HepG2 (cell line): ENCODE measurements around the gene PRKAR2B. TPM values are rescaled to one million over a fixed set of nuclear protein-coding genes. Genes with fewer than 3 reads are reported as not detected.

Experiments
- ATAC-seq: fragments of 200-7000 bp; cut with Tn5 transposase; 3 replicates; pipeline ENCODE4 v1.9.1; 2020; ENCODE audit warnings: mild to moderate bottlenecking, moderate library complexity
- BruUV-seq: library from RNA; stranded (reverse); fragments of 400-500 nt; replicated peaks from 2 replicates; lab custom pipeline; 2021; lab: Mats Ljungman, UMichigan
- CTCF ChIA-PET: fragments of 300-600 bp; formaldehyde crosslinking; extraction: SDS; loops from one replicate; lab custom pipeline; 2021; ENCODE audit warnings: low total read pairs, inconsistent platforms, low intra/inter-chr PET ratio; lab: Yijun Ruan, JAX
- POLR2A ChIA-PET: fragments of 350-600 bp; sonication (Branson Sonifier 250); formaldehyde crosslinking; loops from one replicate; lab custom pipeline; 2020; ENCODE audit warnings: antibody characterized with exemption, inconsistent platforms; lab: Yijun Ruan, JAX
- DNase-seq: peaks from one replicate; pipeline ENCODE4 v3.0.0-alpha.2; 2015; ENCODE audit warnings: low spot score
- FAIRE-seq: peaks from 3 replicates; lab custom pipeline; 2011; peaks lifted over from hg19 to GRCh38; lab: Jason Lieb, UNC
- H2AFZ ChIP-seq: one replicate; pipeline ENCODE4 v1.6.1; 2011; ENCODE audit warnings: low read length, inconsistent platforms
- H3K27ac ChIP-seq: fragments of 300-600 bp; 3 replicates; pipeline ENCODE4 v1.8.0; 2011; ENCODE audit warnings: mixed run types, mild to moderate bottlenecking, mixed read lengths, low read length, inconsistent platforms; ENCODE audit not compliant: insufficient read depth; ENCODE audit errors: extremely low read length
- H3K27me3 ChIP-seq, 2 experiments: fragments of 200-600 bp in 1 of 2; 2 replicates in 1 of 2; 3 replicates in 1 of 2; pipeline versions ENCODE4 v1.6.0 to v1.8.0; 2011; ENCODE audit warnings: low read length in 2 of 2, mild to moderate bottlenecking in 2 of 2, moderate library complexity in 2 of 2, inconsistent platforms in 1 of 2; ENCODE audit not compliant: insufficient read depth in 2 of 2, control insufficient read depth in 1 of 2
- H3K36me3 ChIP-seq, 2 experiments: fragments of 200-600 bp in 1 of 2; replicated peaks in 1 of 2; 2 replicates in 1 of 2; 3 replicates in 1 of 2; pipeline versions ENCODE4 v1.5.1 to v1.8.0; 2011; ENCODE audit warnings: low read length in 2 of 2, inconsistent platforms in 1 of 2; ENCODE audit not compliant: insufficient read depth in 2 of 2, control insufficient read depth in 1 of 2
- H3K4me1 ChIP-seq: 2 replicates; pipeline ENCODE4 v1.5.1; 2012; ENCODE audit warnings: low read length, inconsistent platforms; ENCODE audit not compliant: insufficient read depth
- H3K4me2 ChIP-seq: 2 replicates; pipeline ENCODE4 v1.6.0; 2011; ENCODE audit warnings: low read depth, low read length, inconsistent platforms
- H3K4me3 ChIP-seq, 3 experiments: fragments of 200-600 bp in 1 of 3; sonication (generic), shearing (Covaris generic) in 1 of 3; replicated peaks in 1 of 3; 2 replicates each; pipeline ENCODE4 v1.5.1; 2011 to 2016; ENCODE audit warnings: low read length in 3 of 3, inconsistent platforms in 2 of 3, low read depth in 2 of 3, mild to moderate bottlenecking in 2 of 3, control low read depth in 1 of 3, mixed read lengths in 1 of 3; ENCODE audit not compliant: insufficient read depth in 1 of 3
- H3K79me2 ChIP-seq: one replicate; pipeline ENCODE4 v1.6.1; 2011; ENCODE audit warnings: low read length, inconsistent platforms; ENCODE audit not compliant: insufficient read depth
- H3K9ac ChIP-seq: 2 replicates; pipeline ENCODE4 v1.6.0; 2011; ENCODE audit warnings: mild to moderate bottlenecking, low read depth, low read length, inconsistent platforms; ENCODE audit not compliant: insufficient read depth
- H3K9me3 ChIP-seq: 2 replicates; pipeline ENCODE4 v1.5.1; 2012; ENCODE audit warnings: mild to moderate bottlenecking, low read length
- H4K20me1 ChIP-seq: 2 replicates; pipeline ENCODE4 v1.6.0; 2011; ENCODE audit warnings: inconsistent platforms, mild to moderate bottlenecking, low read length, moderate library complexity; ENCODE audit not compliant: insufficient read depth
- CHD2 ChIP-seq: IDR thresholded peaks from 2 replicates; pipeline ENCODE4 v1.6.1; 2011; ENCODE audit warnings: low read depth, low read length, improper control_type of control experiment
- HOXA5 ChIP-seq: sonication (generic); formaldehyde crosslinking; IDR thresholded peaks from 2 replicates; pipeline ENCODE4 v1.4.0; 2020; ENCODE audit warnings: missing genetic modification reagents
- MIXL1 ChIP-seq: IDR thresholded peaks from 2 replicates; pipeline ENCODE4 v1.6.1; 2016
- STAT5B ChIP-seq: sonication (generic); formaldehyde crosslinking; IDR thresholded peaks from 2 replicates; pipeline ENCODE4 v1.4.0; 2020; ENCODE audit warnings: missing genetic modification reagents
- YY1 ChIP-seq: IDR thresholded peaks from 2 replicates; pipeline ENCODE4 v1.6.1; 2011; ENCODE audit warnings: low read length, low read depth, moderate library complexity, mild to moderate bottlenecking; ENCODE audit not compliant: insufficient read depth, insufficient replicate concordance
- WGBS: methylation state at CpG from one replicate; pipeline ENCODE4 v1.1.6; 2017; ENCODE audit warnings: low lambda C conversion rate; 5-methylcytosine and 5-hydroxymethylcytosine counted together
- in situ Hi-C: cut with HindIII; loops from 2 replicates; pipeline ENCODE4 v1.10.0; 2017; ENCODE audit warnings: low pct_unique_long_range_greater_than_20kb; ENCODE audit not compliant: extremely low pct_ligation_motif_present
- intact Hi-C: fragments of 100-400 bp; cut with micrococcal nuclease; formaldehyde crosslinking; loops from one replicate; pipeline ENCODE4 v1.10.0; 2022; ENCODE audit not compliant: unreplicated experiment
- polyA plus RNA-seq, 8 experiments: library from polyadenylated mRNA; depleted of rRNA in 3 of 8; stranded (reverse) in 7 of 8; unstranded in 1 of 8; fragments of >200 nt; fragmentation: Illumina TruSeq in 4 of 8; extraction: Trizol in 4 of 8; gene quantifications; 2 replicates each; pipeline versions ENCODE4 v1.2.1 to v1.2.3, GENCODE V29; 2011 to 2016; ENCODE audit warnings: low read depth in 4 of 8, missing spikeins in 1 of 8, mixed read lengths in 1 of 8; ENCODE audit not compliant: insufficient read depth in 1 of 8
- total RNA-seq, 5 experiments: library from RNA; depleted of rRNA; stranded (reverse); fragments of >200 nt; fragmentation: Illumina TruSeq; extraction: Trizol; gene quantifications; 2 replicates each; pipeline ENCODE4 v1.2.3, GENCODE V29; 2016; ENCODE audit warnings: low read depth in 1 of 5
- TF ChIP-seq, protein P1 (sequence below): sonication (generic); formaldehyde crosslinking; IDR thresholded peaks from 2 replicates; pipeline ENCODE4 v1.5.0; 2020; ENCODE audit warnings: missing genetic modification reagents, mild to moderate bottlenecking, borderline replicate concordance
- TF ChIP-seq, protein P2 (sequence below): sonication (generic); formaldehyde crosslinking; IDR thresholded peaks from 2 replicates; pipeline ENCODE4 v1.4.0; 2020; ENCODE audit warnings: missing genetic modification reagents

Gene PRKAR2B
- total and polyA plus RNA-seq, 2 of the 13 experiments (the other 11 are each of a cell fraction or from before 2014, with no cell fraction given): not detected

DNA sequence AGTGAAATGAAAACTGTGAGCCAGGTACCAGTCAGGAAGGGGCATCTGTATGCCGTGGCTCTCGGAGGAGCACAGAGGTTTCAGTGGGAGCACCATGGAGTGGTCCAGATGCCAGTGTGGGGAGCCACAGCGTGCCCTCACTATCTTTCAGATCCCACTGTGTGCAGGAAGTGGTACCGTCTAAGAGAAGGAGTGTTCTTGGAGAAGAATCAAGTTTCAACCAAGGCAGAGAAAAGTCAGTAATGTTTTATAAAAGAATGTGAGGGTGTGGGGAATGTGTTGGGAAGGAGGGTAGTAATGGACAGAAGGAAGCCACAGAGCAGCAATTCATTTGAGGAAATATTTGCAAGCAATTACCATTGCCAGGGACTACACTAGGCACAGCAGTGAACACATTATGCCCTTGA is 35.6 kb downstream of the PRKAR2B start:
- Histone ChIP-seq H3K4me2 (no peak overlapping the region), H3K79me2 (no peaks in the 10 kb centered on the region), H3K9me3 (no peaks in the 10 kb centered on the region), H3K4me3 (no peak overlapping the region), H3K36me3 (no peaks in the 10 kb centered on the region), H3K4me1 (no peaks in the 10 kb centered on the region), H3K27ac (no peak overlapping the region), H3K27me3 (no peaks in the 10 kb centered on the region; a peak in 1 of 5 replicates), H2AFZ (no peak overlapping the region), H3K9ac (no peak overlapping the region), H4K20me1 (no peaks in the 10 kb centered on the region)
- CTCF ChIA-PET: no interaction called here
- TF ChIP-seq MIXL1 (CRISPR knock-in tag): no peak
- WGBS: 1% methylated on average over 4 of the region's 4 CpGs
- intact Hi-C loops (no loop called here), in situ Hi-C loops (no loop called here)
- FAIRE-seq (no peak), ATAC-seq (no peak), DNase-seq (no peak)
- no TSS peak for BruUV-seq
- POLR2A ChIA-PET: no interaction called here

DNA sequence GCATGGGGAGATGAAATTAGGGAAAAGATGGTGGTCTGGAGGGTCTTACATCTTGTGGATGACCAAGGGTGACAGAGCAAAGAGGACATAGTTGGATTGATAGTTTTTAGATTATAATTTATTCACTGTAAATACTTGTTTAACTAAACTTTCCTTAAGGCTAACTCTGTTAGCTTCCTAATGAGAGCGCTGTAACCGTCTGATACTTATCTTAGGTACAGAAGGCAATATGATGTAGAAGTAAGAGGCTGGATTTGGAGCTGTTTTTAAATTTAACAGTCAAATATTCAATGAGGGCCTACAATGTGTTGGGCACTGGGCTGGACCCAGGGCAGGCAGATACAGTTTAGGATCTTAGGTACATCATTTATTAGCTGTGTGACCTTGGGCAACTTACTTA is 36.0 kb downstream of the PRKAR2B start:
- WGBS: 78% methylated on average over 2 of the region's 2 CpGs
- no peaks in the 10 kb centered on the region for H3K79me2 ChIP-seq
- no peak overlapping the region for H3K4me3 ChIP-seq
- no peak overlapping the region for H3K4me2 ChIP-seq
- in situ Hi-C loops (no loop called here), intact Hi-C loops (no loop called here)
- H3K27me3 ChIP-seq: no peaks in the 10 kb centered on the region; a peak in 1 of 5 replicates
- H4K20me1 ChIP-seq: no peaks in the 10 kb centered on the region
- H3K9ac ChIP-seq: no peak overlapping the region
- POLR2A ChIA-PET: no interaction called here
- ATAC-seq (no peak), FAIRE-seq (no peak), DNase-seq (no peak)
- no peaks in the 10 kb centered on the region for H3K4me1 ChIP-seq
- no peaks in the 10 kb centered on the region for H3K9me3 ChIP-seq
- no peak for TF ChIP-seq HOXA5
- no peak for TF ChIP-seq CHD2
- TF ChIP-seq, protein P1, sequence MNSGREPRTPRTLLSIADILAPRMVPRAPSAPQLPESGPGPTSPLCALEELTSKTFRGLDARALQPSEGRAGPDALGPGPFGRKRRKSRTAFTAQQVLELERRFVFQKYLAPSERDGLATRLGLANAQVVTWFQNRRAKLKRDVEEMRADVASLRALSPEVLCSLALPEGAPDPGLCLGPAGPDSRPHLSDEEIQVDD: no peak
- TF ChIP-seq STAT5B: no peak
- TF ChIP-seq, protein P2, sequence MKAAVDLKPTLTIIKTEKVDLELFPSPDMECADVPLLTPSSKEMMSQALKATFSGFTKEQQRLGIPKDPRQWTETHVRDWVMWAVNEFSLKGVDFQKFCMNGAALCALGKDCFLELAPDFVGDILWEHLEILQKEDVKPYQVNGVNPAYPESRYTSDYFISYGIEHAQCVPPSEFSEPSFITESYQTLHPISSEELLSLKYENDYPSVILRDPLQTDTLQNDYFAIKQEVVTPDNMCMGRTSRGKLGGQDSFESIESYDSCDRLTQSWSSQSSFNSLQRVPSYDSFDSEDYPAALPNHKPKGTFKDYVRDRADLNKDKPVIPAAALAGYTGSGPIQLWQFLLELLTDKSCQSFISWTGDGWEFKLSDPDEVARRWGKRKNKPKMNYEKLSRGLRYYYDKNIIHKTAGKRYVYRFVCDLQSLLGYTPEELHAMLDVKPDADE (CRISPR knock-in tag): no peak
- no peak for TF ChIP-seq YY1
- no peak overlapping the region for H2AFZ ChIP-seq
- no peaks in the 10 kb centered on the region for H3K36me3 ChIP-seq
- CTCF ChIA-PET: no interaction called here
- H3K27ac ChIP-seq: no peak overlapping the region
- no TSS peak for BruUV-seq
